Measurements from ENCODE around the gene ENOX1. TPM values are rescaled to one million over a fixed set of nuclear protein-coding genes. Genes with fewer than 3 reads are reported as not detected.

ENOX1 gene
- total and polyA plus RNA-seq, 9 donors, result 10.1 to 17.5 (median 12.2) TPM

- Histone ChIP-seq H3K9me3 (replicated peaks; ENCODE audit: control insufficient read depth, low read depth, low read length) (no peaks in the 10 kb centered on the region), H3K4me1 (ENCODE audit: control insufficient read depth, insufficient read depth, low read length) (peaks cover 22% of the 10 kb centered on the region), H3K27me3 (ENCODE audit: control insufficient read depth, insufficient read depth, low read length) (no peaks in the 10 kb centered on the region), H3K36me3 (ENCODE audit: control insufficient read depth, insufficient read depth, low read length) (no peaks in the 10 kb centered on the region), H3K4me3 (ENCODE audit: low read length) (no peak overlapping the region), H3K27ac (ENCODE audit: low read length) (peak overlapping the region; percentile 80)
- WGBS (ENCODE audit: insufficient coverage), result no CpG with 5 or more reads among the region's 5 CpGs
- peak; percentile 89 for DNase-seq
These were observed 471.2 kb downstream of the ENOX1 start for GRCh38 chr13:43315522-43315921.

- no peak overlapping the region for H3K4me3 ChIP-seq (ENCODE audit: low read length)
- no peak for DNase-seq
- H3K27ac ChIP-seq (ENCODE audit: low read length), result no peak overlapping the region
- no peaks in the 10 kb centered on the region for H3K9me3 ChIP-seq (replicated peaks; ENCODE audit: control insufficient read depth, low read depth, low read length)
- no peaks in the 10 kb centered on the region for H3K27me3 ChIP-seq (ENCODE audit: control insufficient read depth, insufficient read depth, low read length)
- peaks cover 2% of the 10 kb centered on the region for H3K36me3 ChIP-seq (ENCODE audit: control insufficient read depth, insufficient read depth, low read length)
- 40% methylated on average over 1 of the region's 4 CpGs for WGBS (ENCODE audit: insufficient coverage)
- peaks cover 30% of the 10 kb centered on the region for H3K4me1 ChIP-seq (ENCODE audit: control insufficient read depth, insufficient read depth, low read length)
These were observed 477.5 kb downstream of the ENOX1 start for GRCh38 chr13:43309311-43309710.

- WGBS (ENCODE audit: insufficient coverage), result 39% methylated on average over 3 of the region's 7 CpGs
- no peak overlapping the region for H3K27ac ChIP-seq (ENCODE audit: low read length)
These were observed 478.8 kb downstream of the ENOX1 start for GRCh38 chr13:43307921-43308433.

GRCh38 chr13:43307221-43307920 lies 479.4 kb downstream of the ENOX1 start:
- WGBS (ENCODE audit: insufficient coverage), result 39% methylated on average over 5 of the region's 6 CpGs
- H3K27ac ChIP-seq (ENCODE audit: low read length), result no peak overlapping the region
- H3K9me3 ChIP-seq (replicated peaks; ENCODE audit: control insufficient read depth, low read depth, low read length), result no peaks in the 10 kb centered on the region
- peaks cover 41% of the 10 kb centered on the region for H3K4me1 ChIP-seq (ENCODE audit: control insufficient read depth, insufficient read depth, low read length)
- DNase-seq, result no peak
- H3K27me3 ChIP-seq (ENCODE audit: control insufficient read depth, insufficient read depth, low read length), result no peaks in the 10 kb centered on the region
- no peak overlapping the region for H3K4me3 ChIP-seq (ENCODE audit: low read length)
- peaks cover 2% of the 10 kb centered on the region for H3K36me3 ChIP-seq (ENCODE audit: control insufficient read depth, insufficient read depth, low read length)

More at GRCh38 chr13:43307921-43308433, 478.8 kb downstream of the ENOX1 start:
- DNase-seq, result peak; percentile 92
- Histone ChIP-seq H3K27me3 (ENCODE audit: control insufficient read depth, insufficient read depth, low read length) (no peaks in the 10 kb centered on the region), H3K4me3 (ENCODE audit: low read length) (no peak overlapping the region), H3K36me3 (ENCODE audit: control insufficient read depth, insufficient read depth, low read length) (peaks cover 2% of the 10 kb centered on the region), H3K9me3 (replicated peaks; ENCODE audit: control insufficient read depth, low read depth, low read length) (no peaks in the 10 kb centered on the region), H3K4me1 (ENCODE audit: control insufficient read depth, insufficient read depth, low read length) (peaks cover 39% of the 10 kb centered on the region)

- Histone ChIP-seq H3K4me1 (ENCODE audit: control insufficient read depth, insufficient read depth, low read length) (peaks cover 43% of the 10 kb centered on the region), H3K27ac (ENCODE audit: low read length) (peak overlapping the region; percentile 21), H3K4me3 (ENCODE audit: low read length) (no peak overlapping the region), H3K36me3 (ENCODE audit: control insufficient read depth, insufficient read depth, low read length) (peaks cover 2% of the 10 kb centered on the region), H3K9me3 (replicated peaks; ENCODE audit: control insufficient read depth, low read depth, low read length) (no peaks in the 10 kb centered on the region), H3K27me3 (ENCODE audit: control insufficient read depth, insufficient read depth, low read length) (no peaks in the 10 kb centered on the region)
- peak; percentile 54 for DNase-seq
These were observed 480.4 kb downstream of the ENOX1 start for GRCh38 chr13:43306372-43306771.

GRCh38 chr13:43305416-43305815 lies 481.4 kb downstream of the ENOX1 start:
- Histone ChIP-seq H3K27ac (ENCODE audit: low read length) (no peak overlapping the region), H3K27me3 (ENCODE audit: control insufficient read depth, insufficient read depth, low read length) (no peaks in the 10 kb centered on the region), H3K36me3 (ENCODE audit: control insufficient read depth, insufficient read depth, low read length) (peaks cover 2% of the 10 kb centered on the region), H3K4me1 (ENCODE audit: control insufficient read depth, insufficient read depth, low read length) (peaks cover 48% of the 10 kb centered on the region), H3K4me3 (ENCODE audit: low read length) (no peak overlapping the region), H3K9me3 (replicated peaks; ENCODE audit: control insufficient read depth, low read depth, low read length) (no peaks in the 10 kb centered on the region)
- DNase-seq, result no peak
- 30% methylated on average over 2 of the region's 4 CpGs for WGBS (ENCODE audit: insufficient coverage)

- H3K4me3 ChIP-seq (ENCODE audit: low read length), result no peak overlapping the region
- no CpG with 5 or more reads among the region's 2 CpGs for WGBS (ENCODE audit: insufficient coverage)
- no peak overlapping the region for H3K27ac ChIP-seq (ENCODE audit: low read length)
These were observed 481.8 kb downstream of the ENOX1 start for GRCh38 chr13:43304945-43305344.

GRCh38 chr13:43304449-43304848 lies 482.3 kb downstream of the ENOX1 start:
- H3K9me3 ChIP-seq (replicated peaks; ENCODE audit: control insufficient read depth, low read depth, low read length), result no peaks in the 10 kb centered on the region
- no peak overlapping the region for H3K4me3 ChIP-seq (ENCODE audit: low read length)
- peaks cover 2% of the 10 kb centered on the region for H3K36me3 ChIP-seq (ENCODE audit: control insufficient read depth, insufficient read depth, low read length)
- H3K27me3 ChIP-seq (ENCODE audit: control insufficient read depth, insufficient read depth, low read length), result no peaks in the 10 kb centered on the region
- no CpG with 5 or more reads among the region's 2 CpGs for WGBS (ENCODE audit: insufficient coverage)
- H3K27ac ChIP-seq (ENCODE audit: low read length), result no peak overlapping the region
- H3K4me1 ChIP-seq (ENCODE audit: control insufficient read depth, insufficient read depth, low read length), result peaks cover 52% of the 10 kb centered on the region
- no peak for DNase-seq

More at GRCh38 chr13:43304945-43305344, 481.8 kb downstream of the ENOX1 start:
- peaks cover 50% of the 10 kb centered on the region for H3K4me1 ChIP-seq (ENCODE audit: control insufficient read depth, insufficient read depth, low read length)
- H3K27me3 ChIP-seq (ENCODE audit: control insufficient read depth, insufficient read depth, low read length), result no peaks in the 10 kb centered on the region
- peaks cover 2% of the 10 kb centered on the region for H3K36me3 ChIP-seq (ENCODE audit: control insufficient read depth, insufficient read depth, low read length)
- DNase-seq, result no peak
- H3K9me3 ChIP-seq (replicated peaks; ENCODE audit: control insufficient read depth, low read depth, low read length), result no peaks in the 10 kb centered on the region

GRCh38 chr13:43303033-43303729 lies 483.6 kb downstream of the ENOX1 start:
- H3K36me3 ChIP-seq (ENCODE audit: control insufficient read depth, insufficient read depth, low read length), result no peaks in the 10 kb centered on the region
- peaks cover 56% of the 10 kb centered on the region for H3K4me1 ChIP-seq (ENCODE audit: control insufficient read depth, insufficient read depth, low read length)
- DNase-seq, result peak; percentile 95
- H3K4me3 ChIP-seq (ENCODE audit: low read length), result no peak overlapping the region
- 10% methylated on average over 5 of the region's 5 CpGs for WGBS (ENCODE audit: insufficient coverage)
- H3K9me3 ChIP-seq (replicated peaks; ENCODE audit: control insufficient read depth, low read depth, low read length), result no peaks in the 10 kb centered on the region
- no peaks in the 10 kb centered on the region for H3K27me3 ChIP-seq (ENCODE audit: control insufficient read depth, insufficient read depth, low read length)
- H3K27ac ChIP-seq (ENCODE audit: low read length), result peak overlapping the region; percentile 78

GRCh38 chr13:43301346-43301969 lies 485.3 kb downstream of the ENOX1 start:
- WGBS (ENCODE audit: insufficient coverage), result no CpG with 5 or more reads among the region's 3 CpGs
- H3K9me3 ChIP-seq (replicated peaks; ENCODE audit: control insufficient read depth, low read depth, low read length), result no peaks in the 10 kb centered on the region
- peak overlapping the region; percentile 78 for H3K27ac ChIP-seq (ENCODE audit: low read length)
- peaks cover 2% of the 10 kb centered on the region for H3K36me3 ChIP-seq (ENCODE audit: control insufficient read depth, insufficient read depth, low read length)
- no peak overlapping the region for H3K4me3 ChIP-seq (ENCODE audit: low read length)
- peaks cover 49% of the 10 kb centered on the region for H3K4me1 ChIP-seq (ENCODE audit: control insufficient read depth, insufficient read depth, low read length)
- DNase-seq, result peak; percentile 84
- no peaks in the 10 kb centered on the region for H3K27me3 ChIP-seq (ENCODE audit: control insufficient read depth, insufficient read depth, low read length)

All from muscle of leg (tissue), 11 donors.